K562 (cell line): ENCODE results near the gene ZNF782.

Experiments
- BCLAF1 ChIP-seq, 2 experiments: fragments of 450-650 bp in 1 of 2; IDR thresholded peaks; 2 replicates each; pipeline ENCODE4 v1.6.1; 2011 to 2017; ENCODE audit warnings: low read depth in 2 of 2, antibody characterized with exemption in 1 of 2, borderline replicate concordance in 1 of 2, low read length in 1 of 2, mild to moderate bottlenecking in 1 of 2, mixed read lengths in 1 of 2; ENCODE audit not compliant: control insufficient read depth in 1 of 2
- EP300 ChIP-seq: IDR thresholded peaks from 2 replicates; pipeline ENCODE4 v1.6.1; 2012; ENCODE audit warnings: low read length, improper control_type of control experiment
- FOXA1 ChIP-seq: fragments of 450-650 bp; IDR thresholded peaks from 2 replicates; pipeline ENCODE4 v1.6.1; 2016; ENCODE audit warnings: mild to moderate bottlenecking, borderline replicate concordance
- GABPA ChIP-seq: fragments of 200-800 bp; sonication (Bioruptor generic); conservative IDR thresholded peaks from 2 replicates; pipeline ENCODE4 v1.6.1; 2016; ENCODE audit warnings: low read depth, missing genetic modification characterization, missing compliant biosample characterization
- KLF16 ChIP-seq: IDR thresholded peaks from 2 replicates; pipeline ENCODE4 v1.6.1; 2016; ENCODE audit warnings: antibody characterized with exemption
- SMARCA5 ChIP-seq: fragments of 450-650 bp; IDR thresholded peaks from 2 replicates; pipeline ENCODE4 v1.6.1; 2016
- ZNF274 ChIP-seq: IDR thresholded peaks from 2 replicates; pipeline ENCODE4 v1.6.1; 2011; ENCODE audit warnings: low read depth, mild to moderate bottlenecking, low read length, moderate library complexity, borderline replicate concordance
- ZNF79 ChIP-seq: fragments of 250-450 bp; sonication (Bioruptor Pico); IDR thresholded peaks from 2 replicates; pipeline ENCODE4 v1.4.0; 2020; ENCODE audit warnings: low read depth, mild to moderate bottlenecking, moderate library complexity
- TF ChIP-seq, protein P1 (sequence below): fragments of 200-800 bp; sonication (Bioruptor generic); IDR thresholded peaks from 2 replicates; pipeline ENCODE4 v1.6.1; 2017; ENCODE audit warnings: missing genetic modification characterization, missing compliant biosample characterization
- TF ChIP-seq, protein P2 (sequence below): conservative IDR thresholded peaks from 2 replicates; pipeline ENCODE4 v1.6.1; 2011; ENCODE audit warnings: low read depth, mild to moderate bottlenecking, low read length; ENCODE audit not compliant: control insufficient read depth
- TF ChIP-seq, protein P3 (sequence below), 3 experiments: IDR thresholded peaks in 2 of 3; conservative IDR thresholded peaks in 1 of 3; 2 replicates each; pipeline ENCODE4 v1.5.1; 2011 to 2012; ENCODE audit warnings: low read length in 3 of 3, mild to moderate bottlenecking in 3 of 3, control low read depth in 2 of 3, improper control_type of control experiment in 1 of 3, inconsistent platforms in 1 of 3, low read depth in 1 of 3, mixed read lengths in 1 of 3, moderate library complexity in 1 of 3; ENCODE audit not compliant: insufficient read depth in 2 of 3
- TF ChIP-seq, protein P4 (sequence below): sonication (generic); formaldehyde crosslinking; IDR thresholded peaks from 2 replicates; pipeline ENCODE4 v1.8.1; 2023; ENCODE audit warnings: mild to moderate bottlenecking, missing genetic modification reagents
- TF ChIP-seq, protein P5 (sequence below): sonication (generic); formaldehyde crosslinking; IDR thresholded peaks from 2 replicates; pipeline ENCODE4 v1.8.1; 2023; ENCODE audit warnings: mild to moderate bottlenecking, missing genetic modification reagents
- TF ChIP-seq, protein P6 (sequence below): fragments of 450-650 bp; formaldehyde crosslinking; IDR thresholded peaks from 2 replicates; pipeline ENCODE4 v1.4.0; 2020; ENCODE audit warnings: mild to moderate bottlenecking, moderate library complexity

DNA sequence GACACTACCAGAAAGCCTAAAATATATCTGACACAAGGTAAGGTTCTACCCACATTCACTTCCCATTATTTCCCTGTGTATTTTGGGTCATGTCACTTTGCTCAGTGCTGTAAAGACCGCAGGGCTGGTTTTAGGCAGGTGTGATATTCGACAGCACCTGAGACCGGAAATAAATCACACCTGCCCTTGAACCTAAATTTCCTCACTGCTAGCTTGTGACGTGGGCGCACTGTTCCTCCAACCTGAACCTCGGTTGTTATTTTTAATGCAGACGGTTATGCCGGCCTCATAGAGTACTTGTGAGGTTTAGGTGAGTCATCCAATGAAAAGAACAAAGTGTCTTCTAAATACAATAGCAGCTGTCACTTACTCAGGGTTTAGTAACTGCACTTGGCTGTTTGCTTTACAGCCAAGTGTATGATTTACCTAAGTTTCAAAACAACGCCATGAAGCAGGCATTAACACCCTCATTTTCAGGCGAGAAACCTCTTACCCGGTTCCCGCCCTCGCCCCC, 20.7 kb upstream of the ZNF782 start:
- TF ChIP-seq KLF16 (no peak), GABPA (no peak), FOXA1 (no peak), EP300 (no peak), ZNF79 (CRISPR knock-in tag) (no peak), ZNF274 (no peak), BCLAF1 (IDR thresholded peaks at IDR 0.05; ENCODE audit: borderline replicate concordance in 1 of 2, control insufficient read depth in 1 of 2, low read depth in 2 of 2, low read length in 1 of 2) (no peak), SMARCA5 (no peak)
- TF ChIP-seq, protein P1, sequence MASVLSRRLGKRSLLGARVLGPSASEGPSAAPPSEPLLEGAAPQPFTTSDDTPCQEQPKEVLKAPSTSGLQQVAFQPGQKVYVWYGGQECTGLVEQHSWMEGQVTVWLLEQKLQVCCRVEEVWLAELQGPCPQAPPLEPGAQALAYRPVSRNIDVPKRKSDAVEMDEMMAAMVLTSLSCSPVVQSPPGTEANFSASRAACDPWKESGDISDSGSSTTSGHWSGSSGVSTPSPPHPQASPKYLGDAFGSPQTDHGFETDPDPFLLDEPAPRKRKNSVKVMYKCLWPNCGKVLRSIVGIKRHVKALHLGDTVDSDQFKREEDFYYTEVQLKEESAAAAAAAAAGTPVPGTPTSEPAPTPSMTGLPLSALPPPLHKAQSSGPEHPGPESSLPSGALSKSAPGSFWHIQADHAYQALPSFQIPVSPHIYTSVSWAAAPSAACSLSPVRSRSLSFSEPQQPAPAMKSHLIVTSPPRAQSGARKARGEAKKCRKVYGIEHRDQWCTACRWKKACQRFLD = no peak
- TF ChIP-seq, protein P2, sequence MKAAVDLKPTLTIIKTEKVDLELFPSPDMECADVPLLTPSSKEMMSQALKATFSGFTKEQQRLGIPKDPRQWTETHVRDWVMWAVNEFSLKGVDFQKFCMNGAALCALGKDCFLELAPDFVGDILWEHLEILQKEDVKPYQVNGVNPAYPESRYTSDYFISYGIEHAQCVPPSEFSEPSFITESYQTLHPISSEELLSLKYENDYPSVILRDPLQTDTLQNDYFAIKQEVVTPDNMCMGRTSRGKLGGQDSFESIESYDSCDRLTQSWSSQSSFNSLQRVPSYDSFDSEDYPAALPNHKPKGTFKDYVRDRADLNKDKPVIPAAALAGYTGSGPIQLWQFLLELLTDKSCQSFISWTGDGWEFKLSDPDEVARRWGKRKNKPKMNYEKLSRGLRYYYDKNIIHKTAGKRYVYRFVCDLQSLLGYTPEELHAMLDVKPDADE = no peak
- TF ChIP-seq, protein P3, sequence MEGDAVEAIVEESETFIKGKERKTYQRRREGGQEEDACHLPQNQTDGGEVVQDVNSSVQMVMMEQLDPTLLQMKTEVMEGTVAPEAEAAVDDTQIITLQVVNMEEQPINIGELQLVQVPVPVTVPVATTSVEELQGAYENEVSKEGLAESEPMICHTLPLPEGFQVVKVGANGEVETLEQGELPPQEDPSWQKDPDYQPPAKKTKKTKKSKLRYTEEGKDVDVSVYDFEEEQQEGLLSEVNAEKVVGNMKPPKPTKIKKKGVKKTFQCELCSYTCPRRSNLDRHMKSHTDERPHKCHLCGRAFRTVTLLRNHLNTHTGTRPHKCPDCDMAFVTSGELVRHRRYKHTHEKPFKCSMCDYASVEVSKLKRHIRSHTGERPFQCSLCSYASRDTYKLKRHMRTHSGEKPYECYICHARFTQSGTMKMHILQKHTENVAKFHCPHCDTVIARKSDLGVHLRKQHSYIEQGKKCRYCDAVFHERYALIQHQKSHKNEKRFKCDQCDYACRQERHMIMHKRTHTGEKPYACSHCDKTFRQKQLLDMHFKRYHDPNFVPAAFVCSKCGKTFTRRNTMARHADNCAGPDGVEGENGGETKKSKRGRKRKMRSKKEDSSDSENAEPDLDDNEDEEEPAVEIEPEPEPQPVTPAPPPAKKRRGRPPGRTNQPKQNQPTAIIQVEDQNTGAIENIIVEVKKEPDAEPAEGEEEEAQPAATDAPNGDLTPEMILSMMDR (IDR thresholded peaks at IDR 0.05 in 2 of 3, conservative IDR thresholded peaks at IDR 0.05 in 1 of 3; ENCODE audit: insufficient read depth in 2 of 3, low read depth in 1 of 3, low read length in 3 of 3) = no peak
- TF ChIP-seq, protein P4, sequence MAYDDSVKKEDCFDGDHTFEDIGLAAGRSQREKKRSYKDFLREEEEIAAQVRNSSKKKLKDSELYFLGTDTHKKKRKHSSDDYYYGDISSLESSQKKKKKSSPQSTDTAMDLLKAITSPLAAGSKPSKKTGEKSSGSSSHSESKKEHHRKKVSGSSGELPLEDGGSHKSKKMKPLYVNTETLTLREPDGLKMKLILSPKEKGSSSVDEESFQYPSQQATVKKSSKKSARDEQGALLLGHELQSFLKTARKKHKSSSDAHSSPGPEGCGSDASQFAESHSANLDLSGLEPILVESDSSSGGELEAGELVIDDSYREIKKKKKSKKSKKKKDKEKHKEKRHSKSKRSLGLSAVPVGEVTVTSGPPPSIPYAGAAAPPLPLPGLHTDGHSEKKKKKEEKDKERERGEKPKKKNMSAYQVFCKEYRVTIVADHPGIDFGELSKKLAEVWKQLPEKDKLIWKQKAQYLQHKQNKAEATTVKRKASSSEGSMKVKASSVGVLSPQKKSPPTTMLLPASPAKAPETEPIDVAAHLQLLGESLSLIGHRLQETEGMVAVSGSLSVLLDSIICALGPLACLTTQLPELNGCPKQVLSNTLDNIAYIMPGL (CRISPR knock-in tag) = no peak
- TF ChIP-seq, protein P5, sequence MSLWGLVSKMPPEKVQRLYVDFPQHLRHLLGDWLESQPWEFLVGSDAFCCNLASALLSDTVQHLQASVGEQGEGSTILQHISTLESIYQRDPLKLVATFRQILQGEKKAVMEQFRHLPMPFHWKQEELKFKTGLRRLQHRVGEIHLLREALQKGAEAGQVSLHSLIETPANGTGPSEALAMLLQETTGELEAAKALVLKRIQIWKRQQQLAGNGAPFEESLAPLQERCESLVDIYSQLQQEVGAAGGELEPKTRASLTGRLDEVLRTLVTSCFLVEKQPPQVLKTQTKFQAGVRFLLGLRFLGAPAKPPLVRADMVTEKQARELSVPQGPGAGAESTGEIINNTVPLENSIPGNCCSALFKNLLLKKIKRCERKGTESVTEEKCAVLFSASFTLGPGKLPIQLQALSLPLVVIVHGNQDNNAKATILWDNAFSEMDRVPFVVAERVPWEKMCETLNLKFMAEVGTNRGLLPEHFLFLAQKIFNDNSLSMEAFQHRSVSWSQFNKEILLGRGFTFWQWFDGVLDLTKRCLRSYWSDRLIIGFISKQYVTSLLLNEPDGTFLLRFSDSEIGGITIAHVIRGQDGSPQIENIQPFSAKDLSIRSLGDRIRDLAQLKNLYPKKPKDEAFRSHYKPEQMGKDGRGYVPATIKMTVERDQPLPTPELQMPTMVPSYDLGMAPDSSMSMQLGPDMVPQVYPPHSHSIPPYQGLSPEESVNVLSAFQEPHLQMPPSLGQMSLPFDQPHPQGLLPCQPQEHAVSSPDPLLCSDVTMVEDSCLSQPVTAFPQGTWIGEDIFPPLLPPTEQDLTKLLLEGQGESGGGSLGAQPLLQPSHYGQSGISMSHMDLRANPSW (CRISPR knock-in tag) = no peak
- TF ChIP-seq, protein P6, sequence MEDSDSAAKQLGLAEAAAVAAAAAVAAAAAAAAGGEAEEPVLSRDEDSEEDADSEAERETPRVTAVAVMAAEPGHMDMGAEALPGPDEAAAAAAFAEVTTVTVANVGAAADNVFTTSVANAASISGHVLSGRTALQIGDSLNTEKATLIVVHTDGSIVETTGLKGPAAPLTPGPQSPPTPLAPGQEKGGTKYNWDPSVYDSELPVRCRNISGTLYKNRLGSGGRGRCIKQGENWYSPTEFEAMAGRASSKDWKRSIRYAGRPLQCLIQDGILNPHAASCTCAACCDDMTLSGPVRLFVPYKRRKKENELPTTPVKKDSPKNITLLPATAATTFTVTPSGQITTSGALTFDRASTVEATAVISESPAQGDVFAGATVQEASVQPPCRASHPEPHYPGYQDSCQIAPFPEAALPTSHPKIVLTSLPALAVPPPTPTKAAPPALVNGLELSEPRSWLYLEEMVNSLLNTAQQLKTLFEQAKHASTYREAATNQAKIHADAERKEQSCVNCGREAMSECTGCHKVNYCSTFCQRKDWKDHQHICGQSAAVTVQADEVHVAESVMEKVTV (CRISPR knock-in tag) = no peak
